Measurements from ENCODE around the gene HPSE2.

The HPSE2 gene

GRCh38 chr10:98463016-98463415 lies 772.6 kb downstream of the HPSE2 start:
- no peak for DNase-seq (ENCODE audit: low spot score)

GRCh38 chr10:98461500-98461842 lies 774.2 kb downstream of the HPSE2 start:
- DNase-seq (ENCODE audit: low spot score), result no peak

GRCh38 chr10:98460837-98461499 lies 774.7 kb downstream of the HPSE2 start:
- no peak for DNase-seq (ENCODE audit: low spot score)

GRCh38 chr10:98458809-98459784 lies 776.6 kb downstream of the HPSE2 start:
- DNase-seq (ENCODE audit: low spot score), result no peak

GRCh38 chr10:98457721-98458120 lies 777.9 kb downstream of the HPSE2 start:
- DNase-seq (ENCODE audit: low spot score), result no peak

GRCh38 chr10:98456686-98457482 lies 778.8 kb downstream of the HPSE2 start:
- DNase-seq (ENCODE audit: low spot score), result no peak

- DNase-seq (ENCODE audit: low spot score), result no peak
These were observed 779.5 kb downstream of the HPSE2 start for GRCh38 chr10:98456043-98456570.

GRCh38 chr10:98453729-98454128 lies 781.9 kb downstream of the HPSE2 start:
- DNase-seq (ENCODE audit: low spot score), result no peak

- no peak for DNase-seq (ENCODE audit: low spot score)
These were observed 785.0 kb downstream of the HPSE2 start for GRCh38 chr10:98450618-98451017.

GRCh38 chr10:98449287-98449686 lies 786.4 kb downstream of the HPSE2 start:
- DNase-seq (ENCODE audit: low spot score), result no peak

- peak; percentile 88 for DNase-seq (ENCODE audit: low spot score)
These were observed 788.9 kb downstream of the HPSE2 start, which contains the start of gene HPS1 for GRCh38 chr10:98446661-98447221. Gene HPS1, minus strand, starts transcription at chr10:98446935. Its CDS starts 3,695 bp downstream, at chr10:98443240.

- DNase-seq (ENCODE audit: low spot score), result no peak
These were observed 789.4 kb downstream of the HPSE2 start for GRCh38 chr10:98446151-98446660.

- DNase-seq (ENCODE audit: low spot score), result no peak
These were observed 790.3 kb downstream of the HPSE2 start for GRCh38 chr10:98445200-98445812.

GRCh38 chr10:98444314-98445006 lies 791.2 kb downstream of the HPSE2 start:
- no peak for DNase-seq (ENCODE audit: low spot score)

- DNase-seq (ENCODE audit: low spot score), result no peak
These were observed 796.9 kb downstream of the HPSE2 start for GRCh38 chr10:98438715-98439114.

- no peak for DNase-seq (ENCODE audit: low spot score)
These were observed 798.9 kb downstream of the HPSE2 start for GRCh38 chr10:98436704-98437103.

- DNase-seq (ENCODE audit: low spot score), result no peak
These were observed 800.5 kb downstream of the HPSE2 start for GRCh38 chr10:98435178-98435577.

- DNase-seq (ENCODE audit: low spot score), result no peak
These were observed 801.5 kb downstream of the HPSE2 start for GRCh38 chr10:98433881-98434732.

GRCh38 chr10:98433371-98433770 lies 802.3 kb downstream of the HPSE2 start:
- DNase-seq (ENCODE audit: low spot score), result no peak
